H9 (cell line): Measurements from ENCODE around the gene KBTBD13. TPM values are rescaled to one million over a fixed set of nuclear protein-coding genes. Genes with fewer than 3 reads are reported as not detected.

Experiments
- DNase-seq: peaks from one replicate; pipeline ENCODE4 v3.0.0-alpha.2; 2017
- H2AFZ ChIP-seq: one replicate; pipeline ENCODE4 v1.6.1; 2013; ENCODE audit warnings: mild to moderate bottlenecking, low read length, control low read depth, moderate library complexity
- H2AK5ac ChIP-seq: 2 replicates; pipeline ENCODE4 v1.6.1; 2013; ENCODE audit warnings: low read length, control low read depth, mixed read lengths; ENCODE audit not compliant: insufficient read length
- H2BK120ac ChIP-seq: one replicate; pipeline ENCODE4 v1.6.1; 2013; ENCODE audit warnings: low read depth, mild to moderate bottlenecking, low read length, control low read depth, inconsistent platforms; ENCODE audit not compliant: poor library complexity, severe bottlenecking
- H2BK12ac ChIP-seq: 2 replicates; pipeline ENCODE4 v1.6.1; 2013; ENCODE audit warnings: low read length, control low read depth, mixed read lengths, low read depth; ENCODE audit not compliant: insufficient read length
- H2BK15ac ChIP-seq: 2 replicates; pipeline ENCODE4 v1.6.1; 2013; ENCODE audit warnings: low read depth, low read length, control low read depth
- H2BK20ac ChIP-seq: one replicate; pipeline ENCODE4 v1.6.1; 2013; ENCODE audit warnings: low read depth, mild to moderate bottlenecking, low read length, control low read depth, inconsistent platforms; ENCODE audit not compliant: poor library complexity, severe bottlenecking
- H2BK5ac ChIP-seq: 2 replicates; pipeline ENCODE4 v1.6.1; 2013; ENCODE audit warnings: low read length, control low read depth, mixed read lengths; ENCODE audit not compliant: insufficient read length
- H3K14ac ChIP-seq: 2 replicates; pipeline ENCODE4 v1.6.1; 2013; ENCODE audit warnings: low read length, control low read depth; ENCODE audit not compliant: insufficient read depth
- H3K18ac ChIP-seq: 2 replicates; pipeline ENCODE4 v1.6.1; 2013; ENCODE audit warnings: low read depth, mild to moderate bottlenecking, mixed read lengths, low read length, control low read depth; ENCODE audit not compliant: insufficient read length
- H3K23ac ChIP-seq: 2 replicates; pipeline ENCODE4 v1.6.1; 2013; ENCODE audit warnings: low read length, control low read depth, mixed read lengths, low read depth; ENCODE audit not compliant: insufficient read length
- H3K23me2 ChIP-seq: 2 replicates; pipeline ENCODE4 v1.6.1; 2013; ENCODE audit warnings: low read depth, mild to moderate bottlenecking, mixed read lengths, low read length, control low read depth; ENCODE audit not compliant: insufficient read length, poor library complexity, severe bottlenecking
- H3K27ac ChIP-seq: 2 replicates; pipeline ENCODE4 v1.5.1; 2013; ENCODE audit warnings: low read length, control low read depth, mixed read lengths, low read depth; ENCODE audit not compliant: insufficient read length
- H3K27me3 ChIP-seq: 2 replicates; pipeline ENCODE4 v1.6.1; 2013; ENCODE audit warnings: low read length, control low read depth, inconsistent platforms; ENCODE audit not compliant: insufficient read depth
- H3K4ac ChIP-seq: 2 replicates; pipeline ENCODE4 v1.6.1; 2013; ENCODE audit warnings: low read depth, mild to moderate bottlenecking, control low read depth, inconsistent platforms, low read length, moderate library complexity
- H3K4me1 ChIP-seq: 2 replicates; pipeline ENCODE4 v1.6.1; 2013; ENCODE audit warnings: low read length, control low read depth, inconsistent platforms; ENCODE audit not compliant: insufficient read depth
- H3K4me2 ChIP-seq: 2 replicates; pipeline ENCODE4 v1.6.1; 2013; ENCODE audit warnings: low read length, control low read depth, mixed read lengths; ENCODE audit not compliant: insufficient read length, insufficient read depth
- H3K56ac ChIP-seq: 2 replicates; pipeline ENCODE4 v1.6.1; 2013; ENCODE audit warnings: low read depth, mild to moderate bottlenecking, mixed read lengths, low read length, control low read depth; ENCODE audit not compliant: insufficient read length
- H3K79me1 ChIP-seq: 2 replicates; pipeline ENCODE4 v1.6.1; 2013; ENCODE audit warnings: low read depth, mild to moderate bottlenecking, moderate library complexity, low read length, control low read depth, inconsistent platforms; ENCODE audit not compliant: insufficient read depth, poor library complexity, severe bottlenecking
- H3K79me2 ChIP-seq: 2 replicates; pipeline ENCODE4 v1.6.1; 2013; ENCODE audit warnings: low read length, control low read depth, inconsistent platforms; ENCODE audit not compliant: insufficient read depth
- H3K9ac ChIP-seq: 2 replicates; pipeline ENCODE4 v1.6.1; 2013; ENCODE audit warnings: low read length, control low read depth, mixed read lengths; ENCODE audit not compliant: insufficient read length; ENCODE audit errors: extremely low read depth
- H3K9me3 ChIP-seq: one replicate; pipeline ENCODE4 v1.6.1; 2013; ENCODE audit warnings: low read depth, low read length, inconsistent platforms; ENCODE audit not compliant: control insufficient read depth
- H3T11ph ChIP-seq: one replicate; pipeline ENCODE4 v1.6.1; 2013; ENCODE audit warnings: mild to moderate bottlenecking, low read length, control low read depth, inconsistent platforms
- H4K20me1 ChIP-seq: one replicate; pipeline ENCODE4 v1.6.1; 2013; ENCODE audit not compliant: control insufficient read depth, insufficient read length, insufficient read depth
- H4K5ac ChIP-seq: 2 replicates; pipeline ENCODE4 v1.6.1; 2013; ENCODE audit warnings: low read depth, mild to moderate bottlenecking, mixed read lengths, low read length, control low read depth; ENCODE audit not compliant: insufficient read length
- H4K8ac ChIP-seq: replicated peaks from 2 replicates; pipeline ENCODE4 v1.6.1; 2013; ENCODE audit warnings: low read length, control low read depth, mixed read lengths, low read depth; ENCODE audit not compliant: insufficient read length
- H4K91ac ChIP-seq: 2 replicates; pipeline ENCODE4 v1.6.1; 2013; ENCODE audit warnings: low read depth, mild to moderate bottlenecking, moderate library complexity, mixed read lengths, low read length, control low read depth; ENCODE audit not compliant: insufficient read length
- H3K27ac Mint-ChIP-seq, 3 experiments: 2 replicates in 2 of 3; 3 replicates in 1 of 3; pipeline ENCODE4 v1.8.0; 2020 to 2021; ENCODE audit warnings: mixed read lengths in 3 of 3, mild to moderate bottlenecking in 1 of 3, moderate library complexity in 1 of 3
- H3K27me3 Mint-ChIP-seq: 2 replicates; pipeline ENCODE4 v1.8.0; 2021; ENCODE audit warnings: low read depth, mild to moderate bottlenecking, moderate library complexity, mixed read lengths
- H3K36me3 Mint-ChIP-seq, 3 experiments: 2 replicates in 2 of 3; 3 replicates in 1 of 3; pipeline ENCODE4 v1.8.0; 2020 to 2021; ENCODE audit warnings: low read depth in 3 of 3, mixed read lengths in 3 of 3; ENCODE audit not compliant: insufficient read depth in 1 of 3
- H3K4me1 Mint-ChIP-seq, 2 experiments: 2 replicates each; pipeline ENCODE4 v1.8.0; 2020; ENCODE audit warnings: mixed read lengths in 2 of 2
- H3K4me3 Mint-ChIP-seq, 2 experiments: 2 replicates in 1 of 2; 3 replicates in 1 of 2; pipeline ENCODE4 v1.8.0; 2020 to 2021; ENCODE audit warnings: mild to moderate bottlenecking in 2 of 2, mixed read lengths in 2 of 2, moderate library complexity in 1 of 2
- H3K9me3 Mint-ChIP-seq, 2 experiments: 2 replicates in 1 of 2; 3 replicates in 1 of 2; pipeline ENCODE4 v1.8.0; 2020; ENCODE audit warnings: mild to moderate bottlenecking in 2 of 2, mixed read lengths in 2 of 2, moderate library complexity in 1 of 2
- WGBS: extraction: QIAGEN DNeasy Blood & Tissue Kit; methylation state at CpG from one replicate; pipeline ENCODE4 v1.1.7; 2013; ENCODE audit warnings: missing lambda C conversion rate, low lambda C conversion rate, mixed read lengths; ENCODE audit not compliant: insufficient read length; ENCODE audit errors: extremely low coverage; 5-methylcytosine and 5-hydroxymethylcytosine counted together
- total RNA-seq: library from RNA; stranded (reverse); gene quantifications from 2 replicates; pipeline ENCODE4 v1.2.1, GENCODE V29; 2021
- TF ChIP-seq, protein P1 (sequence below): fragments of 200-600 bp; sonication (generic); conservative IDR thresholded peaks from 3 replicates; pipeline ENCODE4 v1.8.0; 2021; ENCODE audit warnings: antibody characterized with exemption, mild to moderate bottlenecking

Gene KBTBD13
- total RNA-seq, 1 experiment from 2014 or later = not detected

DNA sequence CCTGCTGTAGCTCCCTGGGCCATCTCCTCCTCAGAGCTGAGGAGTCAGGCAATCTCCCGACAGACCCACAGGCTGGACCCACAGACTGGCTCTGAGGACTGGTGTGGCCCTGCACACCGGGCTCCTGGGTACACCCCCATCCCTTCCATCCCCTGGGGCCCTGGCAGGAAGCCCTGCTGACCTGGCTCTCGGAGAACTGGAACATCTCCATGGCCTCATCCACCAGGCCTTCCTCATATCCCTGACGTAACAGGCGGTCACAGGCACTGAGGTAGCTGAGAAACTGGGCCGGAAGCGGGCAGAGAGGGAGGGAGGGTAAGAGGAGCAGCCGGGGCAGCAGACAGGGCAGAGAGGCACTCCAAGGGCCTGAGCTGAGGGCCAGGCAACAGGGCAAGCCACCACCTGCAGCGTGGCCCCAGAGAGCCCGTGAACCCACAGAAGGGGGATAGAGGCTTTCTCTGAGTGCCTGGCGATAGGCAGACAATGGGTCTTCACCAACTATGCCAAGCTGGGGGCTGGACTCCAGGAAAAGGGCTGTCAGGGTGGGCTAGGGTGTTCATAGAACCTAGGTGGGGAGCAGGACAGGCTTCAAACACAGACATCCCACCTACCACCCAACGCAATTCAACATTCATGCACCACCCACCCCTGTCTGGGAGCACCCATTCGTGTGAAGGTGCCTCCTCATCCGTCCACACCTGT is 17.9 kb downstream of the KBTBD13 start:
- Histone ChIP-seq H3K27me3 (no peaks in the 10 kb centered on the region), H2BK20ac (no peak overlapping the region), H2BK5ac (no peak overlapping the region), H3K18ac (no peak overlapping the region), H3K79me1 (no peaks in the 10 kb centered on the region), H3T11ph (no peak overlapping the region), H3K23ac (no peak overlapping the region), H3K4ac (no peak overlapping the region), H3K14ac (no peak overlapping the region), H2AK5ac (no peak overlapping the region), H3K27ac (no peak overlapping the region), H4K8ac (no peak overlapping the region), H4K91ac (no peak overlapping the region), H4K20me1 (no peaks in the 10 kb centered on the region), H2BK15ac (no peak overlapping the region), H3K4me2 (no peak overlapping the region), H2BK120ac (no peak overlapping the region), H4K5ac (no peak overlapping the region), H2AFZ (no peak overlapping the region), H3K56ac (no peak overlapping the region), H2BK12ac (no peak overlapping the region), H3K9me3 (no peaks in the 10 kb centered on the region), H3K9ac (no peak overlapping the region), H3K23me2 (no peaks in the 10 kb centered on the region), H3K4me1 (no peaks in the 10 kb centered on the region), H3K79me2 (no peaks in the 10 kb centered on the region)
- no peaks in the 10 kb centered on the region; the same call in 1 of the 2 replicates for H3K27me3 Mint-ChIP-seq
- H3K27ac Mint-ChIP-seq = peak overlapping the region in 1 of 3 experiments; percentile 66; a peak in 3 of 7 replicates
- H3K4me1 Mint-ChIP-seq = peaks cover 4 to 7% of the 10 kb centered on the region in 2 experiments
- TF ChIP-seq, protein P1, sequence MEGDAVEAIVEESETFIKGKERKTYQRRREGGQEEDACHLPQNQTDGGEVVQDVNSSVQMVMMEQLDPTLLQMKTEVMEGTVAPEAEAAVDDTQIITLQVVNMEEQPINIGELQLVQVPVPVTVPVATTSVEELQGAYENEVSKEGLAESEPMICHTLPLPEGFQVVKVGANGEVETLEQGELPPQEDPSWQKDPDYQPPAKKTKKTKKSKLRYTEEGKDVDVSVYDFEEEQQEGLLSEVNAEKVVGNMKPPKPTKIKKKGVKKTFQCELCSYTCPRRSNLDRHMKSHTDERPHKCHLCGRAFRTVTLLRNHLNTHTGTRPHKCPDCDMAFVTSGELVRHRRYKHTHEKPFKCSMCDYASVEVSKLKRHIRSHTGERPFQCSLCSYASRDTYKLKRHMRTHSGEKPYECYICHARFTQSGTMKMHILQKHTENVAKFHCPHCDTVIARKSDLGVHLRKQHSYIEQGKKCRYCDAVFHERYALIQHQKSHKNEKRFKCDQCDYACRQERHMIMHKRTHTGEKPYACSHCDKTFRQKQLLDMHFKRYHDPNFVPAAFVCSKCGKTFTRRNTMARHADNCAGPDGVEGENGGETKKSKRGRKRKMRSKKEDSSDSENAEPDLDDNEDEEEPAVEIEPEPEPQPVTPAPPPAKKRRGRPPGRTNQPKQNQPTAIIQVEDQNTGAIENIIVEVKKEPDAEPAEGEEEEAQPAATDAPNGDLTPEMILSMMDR = no peak
- H3K36me3 Mint-ChIP-seq = peaks cover 0 to 12% (median 8%) of the 10 kb centered on the region in 3 experiments; a peak in 6 of 7 replicates
- WGBS = no CpG with 5 or more reads among the region's 14 CpGs
- no peaks in the 10 kb centered on the region for H3K9me3 Mint-ChIP-seq
- no peak for DNase-seq
- H3K4me3 Mint-ChIP-seq = no peak overlapping the region; a peak in 1 of 5 replicates
